Transverse colon (tissue), 4 donors: ENCODE results near the gene HTT.

Experiments
- CTCF ChIP-seq, 5 experiments: fragments of 200-600 bp in 3 of 5; fragments of 450-650 bp in 2 of 5; sonication (generic) in 3 of 5; IDR thresholded peaks; 1 replicate in 2 of 5; 2 replicates in 3 of 5; pipeline ENCODE4 v1.5.1; 2016 to 2017; ENCODE audit warnings: antibody characterized with exemption in 5 of 5, inconsistent platforms in 3 of 5, mild to moderate bottlenecking in 2 of 5, moderate library complexity in 1 of 5
- EP300 ChIP-seq: sonication (generic); formaldehyde crosslinking; IDR thresholded peaks from one replicate; pipeline ENCODE4 v1.6.1; 2017; ENCODE audit warnings: antibody characterized with exemption, low read depth
- POLR2A ChIP-seq: fragments of 450-650 bp; IDR thresholded peaks from one replicate; pipeline ENCODE4 v1.6.1; 2016; ENCODE audit warnings: antibody characterized with exemption, mild to moderate bottlenecking, moderate library complexity
- POLR2AphosphoS5 ChIP-seq, 3 donors: sonication (generic); formaldehyde crosslinking; IDR thresholded peaks; one replicate each; pipeline ENCODE4 v1.6.1; 2016; ENCODE audit warnings: antibody characterized with exemption in 3 of 3

- TF ChIP-seq POLR2AphosphoS5 (IDR thresholded peaks at IDR 0.05): no peak
- no peak for TF ChIP-seq CTCF (IDR thresholded peaks at IDR 0.05)
- no peak for TF ChIP-seq POLR2A
- TF ChIP-seq EP300: no peak
These were observed 127.5 kb downstream of the HTT start for GRCh38 chr4:3201718-3202702.
